Loucy (cell line): ENCODE data around the gene ZNF662.

Source experiments
- EZH2phosphoT487 ChIP-seq: fragments of 200-600 bp; IDR thresholded peaks from 2 replicates; pipeline ENCODE4 v1.6.1; 2018; ENCODE audit warnings: antibody characterized with exemption, mild to moderate bottlenecking, moderate library complexity, borderline replicate concordance
- TF ChIP-seq, protein P1 (sequence below): fragments of 200-600 bp; sonication (generic); conservative IDR thresholded peaks from 2 replicates; pipeline ENCODE4 v1.5.1; 2014; ENCODE audit warnings: mild to moderate bottlenecking, antibody characterized with exemption, low read length

DNA sequence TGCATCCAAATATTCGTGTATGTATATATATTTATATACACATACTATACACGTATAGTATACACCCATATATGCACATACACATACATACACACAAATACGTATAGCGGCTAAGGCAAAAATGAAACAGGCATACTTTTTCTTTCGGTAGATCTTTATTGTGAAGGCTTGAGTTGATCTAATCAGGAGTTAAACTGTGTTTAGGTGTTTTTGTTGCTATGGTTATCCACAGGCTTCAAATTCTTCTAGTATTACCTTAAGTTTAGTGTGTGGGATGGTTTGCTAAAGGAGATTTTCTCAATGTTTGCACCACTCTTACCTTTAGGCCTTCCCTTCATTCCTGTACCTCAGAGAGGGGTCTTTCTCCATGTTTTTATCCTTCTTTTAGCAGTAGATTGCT, 28.2 kb downstream of the ZNF662 start:
- TF ChIP-seq, protein P1, sequence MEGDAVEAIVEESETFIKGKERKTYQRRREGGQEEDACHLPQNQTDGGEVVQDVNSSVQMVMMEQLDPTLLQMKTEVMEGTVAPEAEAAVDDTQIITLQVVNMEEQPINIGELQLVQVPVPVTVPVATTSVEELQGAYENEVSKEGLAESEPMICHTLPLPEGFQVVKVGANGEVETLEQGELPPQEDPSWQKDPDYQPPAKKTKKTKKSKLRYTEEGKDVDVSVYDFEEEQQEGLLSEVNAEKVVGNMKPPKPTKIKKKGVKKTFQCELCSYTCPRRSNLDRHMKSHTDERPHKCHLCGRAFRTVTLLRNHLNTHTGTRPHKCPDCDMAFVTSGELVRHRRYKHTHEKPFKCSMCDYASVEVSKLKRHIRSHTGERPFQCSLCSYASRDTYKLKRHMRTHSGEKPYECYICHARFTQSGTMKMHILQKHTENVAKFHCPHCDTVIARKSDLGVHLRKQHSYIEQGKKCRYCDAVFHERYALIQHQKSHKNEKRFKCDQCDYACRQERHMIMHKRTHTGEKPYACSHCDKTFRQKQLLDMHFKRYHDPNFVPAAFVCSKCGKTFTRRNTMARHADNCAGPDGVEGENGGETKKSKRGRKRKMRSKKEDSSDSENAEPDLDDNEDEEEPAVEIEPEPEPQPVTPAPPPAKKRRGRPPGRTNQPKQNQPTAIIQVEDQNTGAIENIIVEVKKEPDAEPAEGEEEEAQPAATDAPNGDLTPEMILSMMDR, result no peak
- no peak for TF ChIP-seq EZH2phosphoT487
